ENCODE data around the gene PRTFDC1. TPM values are rescaled to one million over a fixed set of nuclear protein-coding genes. Genes with fewer than 3 reads are reported as not detected.

PRTFDC1 gene
- total RNA-seq, 1 donor from 2014 or later = 1.5 TPM

GRCh38 chr10:24802378-24802777 is 150.0 kb downstream of the PRTFDC1 start:
- Histone ChIP-seq H3K4me3 (no peak overlapping the region), H3K27ac (replicated peaks) (no peak overlapping the region), H3K27me3 (ENCODE audit: low read depth) (no peaks in the 10 kb centered on the region), H3K36me3 (no peaks in the 10 kb centered on the region), H3K9me3 (replicated peaks) (no peaks in the 10 kb centered on the region), H3K4me1 (no peaks in the 10 kb centered on the region)
- no peak for DNase-seq
- intact Hi-C loops (cut with micrococcal nuclease) = no loop called here
- no peak for TF ChIP-seq CTCF (IDR thresholded peaks at IDR 0.05; ENCODE audit: borderline replicate concordance)

- TF ChIP-seq CTCF (IDR thresholded peaks at IDR 0.05; ENCODE audit: borderline replicate concordance) = no peak
- DNase-seq = no peak
- Histone ChIP-seq H3K36me3 (no peaks in the 10 kb centered on the region), H3K27ac (replicated peaks) (no peak overlapping the region), H3K4me1 (no peaks in the 10 kb centered on the region), H3K27me3 (ENCODE audit: low read depth) (no peaks in the 10 kb centered on the region), H3K4me3 (no peak overlapping the region), H3K9me3 (replicated peaks) (no peaks in the 10 kb centered on the region)
- intact Hi-C loops (cut with micrococcal nuclease) = no loop called here
Observed at GRCh38 chr10:24800861-24801260, 151.5 kb downstream of the PRTFDC1 start.

Other genes with a start within 250 kb of the PRTFDC1 start
- 44.8 TPM for gene ARHGAP21, start 228.7 kb downstream of the PRTFDC1 start, total RNA-seq
- not detected for gene ENKUR, start 63.6 kb upstream of the PRTFDC1 start, total RNA-seq
- gene THNSL1, start 64.0 kb upstream of the PRTFDC1 start, total RNA-seq = 5.3 TPM
- gene GPR158, start 222.4 kb upstream of the PRTFDC1 start, total RNA-seq = not detected